ENCODE results near the gene PLA2G12A. TPM values are rescaled to one million over a fixed set of nuclear protein-coding genes. Genes with fewer than 3 reads are reported as not detected.

The PLA2G12A gene
- total RNA-seq, 2 donors from 2014 or later: 46.9 to 55.1 TPM

GRCh38 chr4:109738104-109738872 lies 8.4 kb upstream of the PLA2G12A start:
- H3K27me3 ChIP-seq: no peaks in the 10 kb centered on the region
- H3K9me3 ChIP-seq: no peaks in the 10 kb centered on the region
- no peak overlapping the region for H3K9ac ChIP-seq (ENCODE audit: low read depth in 2 of 2, low read length in 2 of 2)
- H3K4me1 ChIP-seq: no peaks in the 10 kb centered on the region
- H3K4me3 ChIP-seq: no peak overlapping the region
- intact Hi-C loops (cut with DNase I): loop anchor here (10.0 kb wide), 1 partner anchor 57 kb away; no protein-coding TSS in a partner anchor
- no peak for DNase-seq
- no peaks in the 10 kb centered on the region for H3K36me3 ChIP-seq
- H3K27ac ChIP-seq: no peak overlapping the region
- no peak for TF ChIP-seq CTCF (IDR thresholded peaks at IDR 0.05)

- no peak for TF ChIP-seq CTCF (IDR thresholded peaks at IDR 0.05)
- peak overlapping the region; percentile 31 for H3K27ac ChIP-seq
- no peak overlapping the region for H3K9ac ChIP-seq (ENCODE audit: low read depth in 2 of 2, low read length in 2 of 2)
- H3K4me1 ChIP-seq: no peaks in the 10 kb centered on the region
- no peaks in the 10 kb centered on the region for H3K27me3 ChIP-seq
- peak; percentile 29 for DNase-seq
- H3K36me3 ChIP-seq: no peaks in the 10 kb centered on the region
- no peak overlapping the region for H3K4me3 ChIP-seq
- H3K9me3 ChIP-seq: no peaks in the 10 kb centered on the region
- intact Hi-C loops (cut with DNase I): loop anchor here (10.0 kb wide), 1 partner anchor 59 kb away; no protein-coding TSS in a partner anchor
These were observed 5.9 kb upstream of the PLA2G12A start for GRCh38 chr4:109735566-109736365.

- Histone ChIP-seq H3K27ac (no peak overlapping the region), H3K36me3 (no peaks in the 10 kb centered on the region), H3K27me3 (no peaks in the 10 kb centered on the region), H3K4me1 (no peaks in the 10 kb centered on the region), H3K4me3 (no peak overlapping the region), H3K9ac (ENCODE audit: low read depth in 2 of 2, low read length in 2 of 2) (no peak overlapping the region), H3K9me3 (no peaks in the 10 kb centered on the region)
- intact Hi-C loops (cut with DNase I): loop anchor here (10.0 kb wide), 1 partner anchor 61 kb away; no protein-coding TSS in a partner anchor
- no peak for DNase-seq
- no peak for TF ChIP-seq CTCF (IDR thresholded peaks at IDR 0.05)
These were observed 3.9 kb upstream of the PLA2G12A start for GRCh38 chr4:109733728-109734127.

GRCh38 chr4:109730619-109731545 lies 1.0 kb upstream of the PLA2G12A start:
- peak overlapping the region; percentile 65 to 95 for H3K9ac ChIP-seq (ENCODE audit: low read depth in 2 of 2, low read length in 2 of 2)
- DNase-seq: no peak
- H3K36me3 ChIP-seq: no peaks in the 10 kb centered on the region
- H3K27ac ChIP-seq: peak overlapping the region; percentile 80
- intact Hi-C loops (cut with DNase I): loop anchor here (10.0 kb wide), 1 partner anchor 64 kb away; no protein-coding TSS in a partner anchor
- H3K27me3 ChIP-seq: no peaks in the 10 kb centered on the region
- no peak for TF ChIP-seq CTCF (IDR thresholded peaks at IDR 0.05)
- H3K4me3 ChIP-seq: peak overlapping the region; percentile 66
- H3K9me3 ChIP-seq: no peaks in the 10 kb centered on the region
- H3K4me1 ChIP-seq: no peaks in the 10 kb centered on the region
